BJ (cell line): ENCODE data around the gene CLCA1. TPM values are rescaled to one million over a fixed set of nuclear protein-coding genes. Genes with fewer than 3 reads are reported as not detected.

Experiments
- CTCF ChIA-PET: fragments of 350-600 bp; formaldehyde crosslinking; extraction: SDS; loops from one replicate; lab custom pipeline; 2021; ENCODE audit warnings: antibody characterized with exemption, inconsistent platforms; lab: Yijun Ruan, JAX
- POLR2A ChIA-PET: fragments of 300-600 bp; sonication (Branson Sonifier 250); formaldehyde crosslinking; extraction: SDS; loops from one replicate; lab custom pipeline; 2021; ENCODE audit warnings: antibody characterized with exemption; lab: Charles Lee
- DNase-seq: peaks from one replicate; pipeline ENCODE4 v3.0.0-alpha.2; 2011; ENCODE audit warnings: low read depth
- H3K27me3 ChIP-seq: 2 replicates; pipeline ENCODE4 v1.6.0; 2011; ENCODE audit warnings: low read length; ENCODE audit not compliant: control insufficient read depth, insufficient read depth
- H3K36me3 ChIP-seq: 2 replicates; pipeline ENCODE4 v1.5.1; 2011; ENCODE audit warnings: low read length; ENCODE audit not compliant: control insufficient read depth, insufficient read depth
- H3K4me3 ChIP-seq: 2 replicates; pipeline ENCODE4 v1.5.1; 2011; ENCODE audit warnings: low read depth, mild to moderate bottlenecking, control low read depth, low read length
- polyA plus RNA-seq: library from polyadenylated mRNA; depleted of rRNA; stranded (reverse); fragments of >200 nt; gene quantifications from 2 replicates; pipeline ENCODE4 v1.2.3, GENCODE V29; 2011
- TF ChIP-seq, protein P1 (sequence below): IDR thresholded peaks from 2 replicates; pipeline ENCODE4 v1.5.1; 2011; ENCODE audit warnings: low read depth, mild to moderate bottlenecking, control low read depth, inconsistent platforms, low read length, moderate library complexity; ENCODE audit not compliant: insufficient read depth

The CLCA1 gene
- polyA plus RNA-seq, 1 experiment = not detected

DNA sequence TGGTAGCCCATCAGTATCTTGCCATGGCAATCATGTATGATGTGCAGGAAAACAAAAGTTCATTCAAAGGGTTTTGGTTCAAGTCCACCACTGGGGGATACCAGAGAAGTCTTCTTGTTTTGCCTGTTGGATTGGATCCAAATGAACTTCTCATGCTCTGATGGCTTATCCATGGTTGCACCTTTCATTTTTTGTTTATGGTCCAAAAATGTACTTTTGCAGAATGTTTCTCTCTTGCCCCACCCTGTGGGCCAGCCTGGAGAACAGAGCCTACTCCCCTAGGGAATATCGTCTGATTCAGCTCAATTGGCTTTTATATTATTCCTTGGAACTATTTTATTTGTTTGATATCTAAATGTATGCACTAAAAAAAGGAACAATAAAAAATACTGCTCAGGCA, 20.1 kb upstream of the CLCA1 start:
- POLR2A ChIA-PET = no interaction called here
- CTCF ChIA-PET = no interaction called here
- Histone ChIP-seq H3K4me3 (no peak overlapping the region), H3K27me3 (no peaks in the 10 kb centered on the region), H3K36me3 (no peaks in the 10 kb centered on the region)
- no peak for DNase-seq
- TF ChIP-seq, protein P1, sequence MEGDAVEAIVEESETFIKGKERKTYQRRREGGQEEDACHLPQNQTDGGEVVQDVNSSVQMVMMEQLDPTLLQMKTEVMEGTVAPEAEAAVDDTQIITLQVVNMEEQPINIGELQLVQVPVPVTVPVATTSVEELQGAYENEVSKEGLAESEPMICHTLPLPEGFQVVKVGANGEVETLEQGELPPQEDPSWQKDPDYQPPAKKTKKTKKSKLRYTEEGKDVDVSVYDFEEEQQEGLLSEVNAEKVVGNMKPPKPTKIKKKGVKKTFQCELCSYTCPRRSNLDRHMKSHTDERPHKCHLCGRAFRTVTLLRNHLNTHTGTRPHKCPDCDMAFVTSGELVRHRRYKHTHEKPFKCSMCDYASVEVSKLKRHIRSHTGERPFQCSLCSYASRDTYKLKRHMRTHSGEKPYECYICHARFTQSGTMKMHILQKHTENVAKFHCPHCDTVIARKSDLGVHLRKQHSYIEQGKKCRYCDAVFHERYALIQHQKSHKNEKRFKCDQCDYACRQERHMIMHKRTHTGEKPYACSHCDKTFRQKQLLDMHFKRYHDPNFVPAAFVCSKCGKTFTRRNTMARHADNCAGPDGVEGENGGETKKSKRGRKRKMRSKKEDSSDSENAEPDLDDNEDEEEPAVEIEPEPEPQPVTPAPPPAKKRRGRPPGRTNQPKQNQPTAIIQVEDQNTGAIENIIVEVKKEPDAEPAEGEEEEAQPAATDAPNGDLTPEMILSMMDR = no peak

DNA sequence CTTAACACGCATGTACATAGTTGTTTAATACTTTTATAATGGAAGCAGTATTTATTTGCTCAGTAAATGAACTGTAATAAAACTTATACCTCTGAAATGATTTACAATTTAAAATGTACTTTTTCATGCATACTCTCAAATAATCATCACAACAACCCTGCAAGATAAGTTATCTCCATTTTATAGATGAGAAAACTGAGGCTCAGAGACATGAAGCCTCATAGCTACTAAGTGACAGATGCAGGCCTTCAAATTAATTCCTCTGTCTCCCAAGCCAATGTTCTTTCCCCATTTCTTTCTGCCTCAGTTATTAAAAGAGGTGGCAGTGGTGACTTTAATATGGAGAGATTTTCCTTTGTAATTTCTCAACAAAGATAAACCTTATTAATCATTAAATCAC, 19.6 kb upstream of the CLCA1 start:
- ChIA-PET POLR2A (no interaction called here), CTCF (interaction anchor here (1.2 kb wide), 1 partner anchor 11 kb away, joined by 3 read pairs; no protein-coding TSS in a partner anchor)
- no peak for DNase-seq
- no peaks in the 10 kb centered on the region for H3K36me3 ChIP-seq
- no peak overlapping the region for H3K4me3 ChIP-seq
- H3K27me3 ChIP-seq = no peaks in the 10 kb centered on the region
- TF ChIP-seq, protein P1 = no peak

DNA sequence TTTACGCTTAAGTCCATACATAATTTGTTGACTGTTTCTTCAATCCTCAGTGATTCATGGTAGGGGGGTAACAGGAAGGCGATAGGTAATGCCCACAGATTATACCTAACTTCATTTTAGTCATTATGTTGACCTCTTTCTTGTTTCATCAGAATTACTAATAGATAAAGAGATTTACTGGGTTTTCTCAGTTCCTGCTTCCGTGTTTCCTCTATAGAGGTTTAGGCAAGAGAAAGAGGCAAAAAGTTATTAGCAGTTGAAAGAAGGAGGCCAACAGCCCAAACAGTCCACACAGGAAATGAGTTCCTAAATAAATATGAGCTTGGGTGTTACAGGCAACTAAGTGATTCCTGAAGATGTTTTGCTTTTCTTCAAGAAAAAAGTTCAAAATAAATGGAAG, 17.9 kb upstream of the CLCA1 start:
- no peaks in the 10 kb centered on the region for H3K27me3 ChIP-seq
- POLR2A ChIA-PET = no interaction called here
- DNase-seq = no peak
- no peak overlapping the region for H3K4me3 ChIP-seq
- no peaks in the 10 kb centered on the region for H3K36me3 ChIP-seq
- TF ChIP-seq, protein P1 = no peak
- CTCF ChIA-PET = no interaction called here

DNA sequence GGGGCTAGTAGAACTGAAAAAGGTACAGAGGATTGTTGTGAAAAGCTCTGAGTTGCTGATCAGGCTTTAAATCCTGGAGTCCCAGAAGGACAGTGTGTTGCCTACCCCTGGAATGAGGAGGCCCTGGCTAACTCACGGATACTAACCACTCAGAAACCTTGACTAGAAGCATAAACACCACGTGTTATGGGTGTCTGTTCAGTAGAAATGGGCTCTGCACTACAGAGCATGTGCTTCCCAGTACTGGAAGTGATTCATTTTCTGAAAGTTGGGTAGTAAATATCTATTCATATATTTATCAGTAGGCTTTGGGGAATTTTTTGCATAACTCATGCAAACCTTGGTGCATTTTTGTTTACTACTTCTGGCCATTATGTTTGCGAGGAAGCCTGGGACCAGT, 15.1 kb upstream of the CLCA1 start:
- POLR2A ChIA-PET = no interaction called here
- Histone ChIP-seq H3K27me3 (no peaks in the 10 kb centered on the region), H3K36me3 (no peaks in the 10 kb centered on the region), H3K4me3 (no peak overlapping the region)
- DNase-seq = no peak
- TF ChIP-seq, protein P1 = no peak
- CTCF ChIA-PET = interaction anchor here (1.3 to 1.9 kb wide), 2 partner anchors 14 to 19 kb away, joined by 4 to 6 read pairs; no protein-coding TSS in a partner anchor

DNA sequence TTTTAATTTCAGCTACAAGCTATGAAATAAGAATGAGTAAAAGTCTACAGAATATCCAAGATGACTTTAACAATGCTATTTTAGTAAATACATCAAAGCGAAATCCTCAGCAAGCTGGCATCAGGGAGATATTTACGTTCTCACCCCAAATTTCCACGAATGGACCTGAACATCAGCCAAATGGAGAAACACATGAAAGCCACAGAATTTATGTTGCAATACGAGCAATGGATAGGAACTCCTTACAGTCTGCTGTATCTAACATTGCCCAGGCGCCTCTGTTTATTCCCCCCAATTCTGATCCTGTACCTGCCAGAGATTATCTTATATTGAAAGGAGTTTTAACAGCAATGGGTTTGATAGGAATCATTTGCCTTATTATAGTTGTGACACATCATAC, 13.7 kb upstream of the CLCA1 start:
- Histone ChIP-seq H3K4me3 (no peak overlapping the region), H3K36me3 (no peaks in the 10 kb centered on the region), H3K27me3 (no peaks in the 10 kb centered on the region)
- TF ChIP-seq, protein P1 = no peak
- DNase-seq = no peak
- POLR2A ChIA-PET = no interaction called here
- CTCF ChIA-PET = no interaction called here
